ENCODE results near the gene WDSUB1. TPM values are rescaled to one million over a fixed set of nuclear protein-coding genes. Genes with fewer than 3 reads are reported as not detected.

WDSUB1 gene
- total and polyA plus RNA-seq, 9 of the 15 experiments (the other 6 are each of a cell fraction or from before 2014, with no cell fraction given): 5.2 to 13.7 (median 9.4) TPM

DNA sequence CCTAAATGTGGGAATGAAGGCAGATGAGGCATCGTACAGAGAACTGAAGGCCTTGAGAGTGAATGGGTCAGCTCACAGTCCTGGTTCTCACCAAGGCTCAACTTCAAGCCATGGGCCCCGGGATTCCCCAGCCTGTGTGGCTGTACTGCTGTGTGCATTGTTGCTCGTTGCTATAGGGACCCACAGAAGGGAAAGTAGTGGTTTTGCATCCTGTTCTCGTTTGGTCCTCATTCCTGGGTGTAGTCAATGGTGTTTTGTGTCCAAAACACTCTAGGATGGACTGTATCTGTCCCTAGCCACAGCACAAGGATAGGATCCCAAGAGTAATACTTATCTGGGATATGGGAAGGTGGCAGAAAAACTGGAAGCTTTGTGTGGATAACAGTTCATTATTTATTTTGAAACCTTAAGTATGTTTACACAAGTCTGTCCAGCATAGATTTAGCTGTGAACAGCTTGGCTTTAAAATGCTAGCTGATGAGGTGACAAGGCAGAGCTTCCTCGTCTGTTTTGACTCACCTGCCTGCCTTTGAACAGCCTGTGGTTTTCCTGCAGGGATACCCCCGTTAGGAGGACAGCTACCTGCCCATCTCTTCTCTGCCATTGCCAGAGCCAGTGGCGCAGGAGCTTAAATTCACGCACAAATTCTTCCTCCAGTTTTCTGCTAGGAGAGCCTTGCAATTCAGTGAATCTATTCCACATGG, 85.0 kb downstream of the WDSUB1 start:
- no TSS peak for BruUV-seq (replicated peaks)
- WGBS (ENCODE audit: insufficient coverage, low coverage, missing lambda C conversion rate): 2% methylated on average over 8 of the region's 8 CpGs

More for the DNA sequence above, 85.0 kb downstream of the WDSUB1 start:
- no peak overlapping the region for H3K27ac ChIP-seq (ENCODE audit: extremely low read depth, low read depth, low read length)
- peaks cover 0 to 2% of the 10 kb centered on the region in 2 experiments; a peak in 1 of 5 replicates for H3K4me1 ChIP-seq (replicated peaks in 1 of 2; ENCODE audit: control insufficient read depth in 2 of 2, insufficient read depth in 2 of 2, low read length in 2 of 2)
- H4K20me1 ChIP-seq (replicated peaks; ENCODE audit: control insufficient read depth, insufficient read depth, low read length): no peaks in the 10 kb centered on the region
- H3K79me2 ChIP-seq (ENCODE audit: control insufficient read depth, insufficient read depth, low read length): no peaks in the 10 kb centered on the region
- no peak for ATAC-seq
- peaks cover 49 to 67% of the 10 kb centered on the region in 2 experiments for H3K27me3 ChIP-seq (ENCODE audit: control insufficient read depth in 2 of 2, insufficient read depth in 2 of 2, low read length in 2 of 2)
- no peak overlapping the region for H3K9ac ChIP-seq (ENCODE audit: insufficient read depth in 1 of 2, low read depth in 2 of 2, low read length in 2 of 2)
- no peak for DNase-seq (ENCODE audit: extremely low read depth in 1 of 4, low spot score in 3 of 4)
- H3K36me3 ChIP-seq (ENCODE audit: control insufficient read depth, insufficient read depth, low read length): no peaks in the 10 kb centered on the region
- no peaks in the 10 kb centered on the region for H3K9me3 ChIP-seq (replicated peaks; ENCODE audit: control insufficient read depth, insufficient read depth, low read depth, low read length)
- no peaks in the 10 kb centered on the region for H3K9me1 ChIP-seq (ENCODE audit: control insufficient read depth, insufficient read depth, low read length)
- H2AFZ ChIP-seq (ENCODE audit: low read depth, low read length): no peak overlapping the region
- FAIRE-seq: no peak
- no peak overlapping the region for H3K4me3 ChIP-seq
- no peak for TF ChIP-seq PTRF (tag; IDR thresholded peaks at IDR 0.05)
- TF ChIP-seq, protein P1, sequence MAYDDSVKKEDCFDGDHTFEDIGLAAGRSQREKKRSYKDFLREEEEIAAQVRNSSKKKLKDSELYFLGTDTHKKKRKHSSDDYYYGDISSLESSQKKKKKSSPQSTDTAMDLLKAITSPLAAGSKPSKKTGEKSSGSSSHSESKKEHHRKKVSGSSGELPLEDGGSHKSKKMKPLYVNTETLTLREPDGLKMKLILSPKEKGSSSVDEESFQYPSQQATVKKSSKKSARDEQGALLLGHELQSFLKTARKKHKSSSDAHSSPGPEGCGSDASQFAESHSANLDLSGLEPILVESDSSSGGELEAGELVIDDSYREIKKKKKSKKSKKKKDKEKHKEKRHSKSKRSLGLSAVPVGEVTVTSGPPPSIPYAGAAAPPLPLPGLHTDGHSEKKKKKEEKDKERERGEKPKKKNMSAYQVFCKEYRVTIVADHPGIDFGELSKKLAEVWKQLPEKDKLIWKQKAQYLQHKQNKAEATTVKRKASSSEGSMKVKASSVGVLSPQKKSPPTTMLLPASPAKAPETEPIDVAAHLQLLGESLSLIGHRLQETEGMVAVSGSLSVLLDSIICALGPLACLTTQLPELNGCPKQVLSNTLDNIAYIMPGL (CRISPR knock-in tag; IDR thresholded peaks at IDR 0.05): no peak
- 0 out of 2 replicates have a peak, but pooled peaks have one; percentile 9 for TF ChIP-seq ZSCAN32 (CRISPR knock-in tag; IDR thresholded peaks at IDR 0.05)
- POLR2A ChIA-PET: interaction anchor here (0.6 to 2.6 kb wide), 4 partner anchors 10 to 287 kb away, joined by 3 to 12 read pairs (median 4); no protein-coding TSS in a partner anchor
- H3K4me2 ChIP-seq (ENCODE audit: insufficient read depth, low read length): no peak overlapping the region
- intact Hi-C loops (cut with micrococcal nuclease) (no loop called here), in situ Hi-C loops (cut with MboI) (no loop called here)
- CTCF ChIA-PET (ENCODE audit: low intra/inter-chr PET ratio): no interaction called here

Measured in K562 (cell line).